Psoas muscle (tissue), 8 donors: ENCODE results near the gene CTF1. TPM values are rescaled to one million over a fixed set of nuclear protein-coding genes. Genes with fewer than 3 reads are reported as not detected.
A peak's percentile ranks its signal among the peaks of the same experiment; 100 is the strongest.

Source experiments
- ATAC-seq, 4 donors: fragments of 200-7000 bp; cut with Tn5 transposase; one replicate each; pipeline ENCODE4 v1.9.1; 2020; ENCODE audit warnings: moderate library complexity in 3 of 4, mild to moderate bottlenecking in 2 of 4
- DNase-seq, 2 donors: peaks; one replicate each; pipeline ENCODE4 v3.0.0-alpha.2; 2020
- H3K27ac ChIP-seq: fragments of 200-600 bp; one replicate; pipeline ENCODE4 v1.8.0; 2022
- H3K27me3 ChIP-seq, 3 donors: fragments of 200-600 bp in 1 of 3; one replicate each; pipeline versions ENCODE4 v1.6.1 to v1.8.0; 2013 to 2022; ENCODE audit warnings: low read length in 2 of 3, mild to moderate bottlenecking in 2 of 3, moderate library complexity in 1 of 3; ENCODE audit not compliant: insufficient read depth in 3 of 3
- H3K36me3 ChIP-seq, 2 donors: fragments of 200-600 bp in 1 of 2; one replicate each; pipeline versions ENCODE4 v1.6.1 to v1.8.0; 2013 to 2022; ENCODE audit warnings: low read depth in 1 of 2, mild to moderate bottlenecking in 1 of 2, moderate library complexity in 1 of 2; ENCODE audit not compliant: insufficient read depth in 1 of 2
- H3K4me1 ChIP-seq: fragments of 200-600 bp; one replicate; pipeline ENCODE4 v1.8.0; 2022
- H3K4me3 ChIP-seq: fragments of 200-600 bp; one replicate; pipeline ENCODE4 v1.8.0; 2022; ENCODE audit warnings: mild to moderate bottlenecking
- H3K9me3 ChIP-seq: fragments of 200-600 bp; one replicate; pipeline ENCODE4 v1.8.0; 2022
- WGBS, 3 donors: extraction: QIAGEN DNeasy Blood & Tissue Kit; methylation state at CpG; one replicate each; pipeline versions ENCODE4 v1.1.6 to v1.1.7; 2013; 5-methylcytosine and 5-hydroxymethylcytosine counted together
- intact Hi-C, 2 donors: fragments of 100-400 bp; cut with DNase I; formaldehyde crosslinking; loops; one replicate each; pipeline versions ENCODE4 v1.11.0 to v1.14.2; 2022
- polyA plus RNA-seq, 3 donors: library from polyadenylated mRNA; stranded (reverse); fragments of 200-250 nt; gene quantifications; one replicate each; pipeline ENCODE4 v1.2.3, GENCODE V29; 2013
- total RNA-seq, 4 donors: library from RNA; stranded (reverse); fragmentation: NEBNext Ultra II Directional in 2 of 4; extraction: Animal tissue kit (Norgen Biotek cat#: 25700) in 2 of 4; gene quantifications; one replicate each; pipeline versions ENCODE4 v1.2.1 to v1.2.4, GENCODE V29; 2021 to 2023
- TF ChIP-seq, protein P1 (sequence below): fragments of 200-600 bp; IDR thresholded peaks from one replicate; pipeline ENCODE4 v1.8.0; 2022; ENCODE audit warnings: antibody characterized with exemption
- donor health status: healthy with polysubstance abuse.
- donor health status: DM: no; HTN: no; CAD: no; lungs with moderate emphysema.
- donor health status: Bipolar disorder and iron deficiency.
- donor health status: healthy.
- donor health status: DM: yes; HTN: yes; CAD: no.
- donor health status: DM: no; HTN: no; CAD: no.
- donor health status: DM: no; HTN: no; CAD: no.
- donor health status: DM: yes; HTN: yes; CAD: no.

CTF1 gene
- total and polyA plus RNA-seq, 7 donors = 4.9 to 16.6 (median 8.5) TPM

DNA sequence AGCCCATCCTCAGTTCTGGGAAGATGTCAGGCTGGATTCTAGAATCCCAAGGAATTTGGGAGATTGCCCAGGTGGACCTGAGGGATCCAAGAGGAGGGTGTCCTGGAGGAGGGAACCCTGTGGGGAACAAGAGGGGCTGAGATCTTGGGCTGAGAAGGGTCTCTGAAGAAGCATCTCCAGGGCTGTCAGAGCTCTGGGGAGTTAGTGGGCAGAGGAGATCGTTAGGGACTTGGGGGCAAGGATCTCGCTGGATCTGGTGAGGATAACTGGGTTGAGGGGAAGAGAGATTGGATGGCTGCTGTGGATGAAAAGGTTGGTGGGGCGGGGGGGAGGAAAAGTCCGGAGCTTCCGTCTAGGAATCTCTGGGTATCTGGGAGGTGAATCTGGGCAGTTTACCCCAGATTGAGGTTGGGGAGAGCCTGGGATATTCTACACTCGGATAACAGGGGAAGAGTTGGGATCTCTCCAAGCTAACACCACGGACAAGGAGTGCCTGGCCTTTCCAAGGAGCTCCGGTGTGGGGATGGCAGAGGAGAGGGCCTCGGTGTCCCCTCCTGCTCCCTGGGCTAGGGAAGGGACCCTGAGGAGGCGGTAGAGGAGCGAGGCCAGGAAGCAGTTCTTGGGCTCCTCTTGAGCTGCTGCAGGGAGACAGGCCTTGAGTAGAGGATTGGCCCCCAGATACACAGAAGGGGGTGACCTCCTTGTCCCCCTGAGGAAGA lies 28.7 kb downstream of the CTF1 start:
- Histone ChIP-seq H3K36me3 (peaks cover 2 to 4% of the 10 kb centered on the region in 2 donors), H3K4me3 (peak overlapping the region; percentile 81), H3K4me1 (peaks cover 7% of the 10 kb centered on the region), H3K9me3 (no peaks in the 10 kb centered on the region), H3K27me3 (no peaks in the 10 kb centered on the region), H3K27ac (no peak overlapping the region)
- ATAC-seq (no peak), DNase-seq (no peak)
- TF ChIP-seq, protein P1, sequence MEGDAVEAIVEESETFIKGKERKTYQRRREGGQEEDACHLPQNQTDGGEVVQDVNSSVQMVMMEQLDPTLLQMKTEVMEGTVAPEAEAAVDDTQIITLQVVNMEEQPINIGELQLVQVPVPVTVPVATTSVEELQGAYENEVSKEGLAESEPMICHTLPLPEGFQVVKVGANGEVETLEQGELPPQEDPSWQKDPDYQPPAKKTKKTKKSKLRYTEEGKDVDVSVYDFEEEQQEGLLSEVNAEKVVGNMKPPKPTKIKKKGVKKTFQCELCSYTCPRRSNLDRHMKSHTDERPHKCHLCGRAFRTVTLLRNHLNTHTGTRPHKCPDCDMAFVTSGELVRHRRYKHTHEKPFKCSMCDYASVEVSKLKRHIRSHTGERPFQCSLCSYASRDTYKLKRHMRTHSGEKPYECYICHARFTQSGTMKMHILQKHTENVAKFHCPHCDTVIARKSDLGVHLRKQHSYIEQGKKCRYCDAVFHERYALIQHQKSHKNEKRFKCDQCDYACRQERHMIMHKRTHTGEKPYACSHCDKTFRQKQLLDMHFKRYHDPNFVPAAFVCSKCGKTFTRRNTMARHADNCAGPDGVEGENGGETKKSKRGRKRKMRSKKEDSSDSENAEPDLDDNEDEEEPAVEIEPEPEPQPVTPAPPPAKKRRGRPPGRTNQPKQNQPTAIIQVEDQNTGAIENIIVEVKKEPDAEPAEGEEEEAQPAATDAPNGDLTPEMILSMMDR = no peak
- intact Hi-C loops = no loop called here
- 70 to 77% (median 71%) methylated on average over 11 of the region's 11 CpGs for WGBS, 3 donors

DNA sequence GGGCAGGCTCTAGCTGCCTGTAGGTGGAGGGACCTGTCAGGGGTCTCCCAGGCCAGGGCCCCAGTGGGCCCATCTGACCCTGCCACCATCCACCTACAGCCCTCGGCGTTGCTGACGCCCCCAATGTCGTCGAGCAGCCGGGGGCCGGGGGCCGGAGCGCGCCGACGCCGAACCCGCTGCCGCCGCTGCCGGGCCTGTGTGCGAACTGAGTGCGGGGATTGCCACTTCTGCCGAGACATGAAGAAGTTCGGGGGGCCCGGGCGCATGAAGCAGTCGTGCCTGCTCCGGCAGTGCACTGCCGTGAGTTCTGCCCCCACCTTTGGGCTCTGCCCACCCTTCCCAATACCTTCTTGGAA lies 29.2 kb downstream of the CTF1 start:
- WGBS, 3 donors = 90 to 93% (median 91%) methylated on average over 24 to 26 of the region's 26 CpGs
- Histone ChIP-seq H3K4me1 (peaks cover 7% of the 10 kb centered on the region), H3K36me3 (peaks cover 5 to 10% of the 10 kb centered on the region in 2 donors), H3K27ac (no peak overlapping the region), H3K4me3 (no peak overlapping the region), H3K27me3 (no peaks in the 10 kb centered on the region), H3K9me3 (no peaks in the 10 kb centered on the region)
- no peak for ATAC-seq
- intact Hi-C loops = no loop called here
- no peak for DNase-seq
- TF ChIP-seq, protein P1 = no peak

DNA sequence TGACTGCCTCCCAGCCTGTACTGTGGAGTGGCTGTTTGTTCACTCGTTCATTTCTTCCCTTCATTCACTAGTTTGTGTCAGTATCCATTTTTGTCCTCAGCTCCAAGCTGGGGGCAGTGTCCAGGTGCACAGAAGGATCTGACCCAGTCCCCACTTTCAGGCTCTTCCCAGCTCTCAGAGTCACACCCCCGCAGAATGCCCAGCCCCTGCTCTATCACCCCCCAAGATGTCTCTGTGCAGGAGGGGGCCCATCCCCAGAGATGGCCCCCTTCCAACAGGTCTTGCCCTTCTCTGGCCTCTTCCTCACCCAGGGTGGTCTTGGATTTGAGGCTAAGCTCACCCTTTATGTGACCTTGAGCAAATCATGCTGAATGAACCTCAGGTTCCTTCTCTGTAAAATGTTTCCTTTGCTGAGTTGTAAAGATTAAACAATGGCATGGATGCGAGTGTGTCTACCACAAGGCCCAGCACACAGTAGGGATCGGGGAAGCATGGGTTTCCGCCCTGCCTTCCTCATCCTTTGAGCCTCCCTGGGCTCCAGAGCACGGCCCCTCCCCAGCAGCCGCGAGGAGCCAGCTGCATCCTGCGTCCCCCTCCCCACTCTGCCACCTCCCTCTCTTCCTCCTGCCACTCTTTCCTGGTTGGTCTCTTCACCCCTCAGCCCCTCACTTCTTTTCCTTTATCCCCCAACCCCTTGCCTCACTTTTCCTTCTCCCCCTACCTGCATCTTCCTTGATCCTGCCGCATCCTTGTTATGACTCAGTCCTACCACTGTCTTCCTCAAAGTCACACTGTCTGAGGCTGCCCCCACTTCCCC lies 29.8 kb downstream of the CTF1 start:
- H3K27me3 ChIP-seq = no peaks in the 10 kb centered on the region
- ATAC-seq (no peak), DNase-seq (no peak)
- intact Hi-C loops = no loop called here
- peaks cover 7% of the 10 kb centered on the region for H3K4me1 ChIP-seq
- H3K36me3 ChIP-seq = peaks cover 5 to 16% of the 10 kb centered on the region in 2 donors
- no peak overlapping the region for H3K4me3 ChIP-seq
- H3K27ac ChIP-seq = no peak overlapping the region
- TF ChIP-seq, protein P1 = no peak
- no peaks in the 10 kb centered on the region for H3K9me3 ChIP-seq
- WGBS, 3 donors = 62 to 66% (median 63%) methylated on average over 10 of the region's 10 CpGs

DNA sequence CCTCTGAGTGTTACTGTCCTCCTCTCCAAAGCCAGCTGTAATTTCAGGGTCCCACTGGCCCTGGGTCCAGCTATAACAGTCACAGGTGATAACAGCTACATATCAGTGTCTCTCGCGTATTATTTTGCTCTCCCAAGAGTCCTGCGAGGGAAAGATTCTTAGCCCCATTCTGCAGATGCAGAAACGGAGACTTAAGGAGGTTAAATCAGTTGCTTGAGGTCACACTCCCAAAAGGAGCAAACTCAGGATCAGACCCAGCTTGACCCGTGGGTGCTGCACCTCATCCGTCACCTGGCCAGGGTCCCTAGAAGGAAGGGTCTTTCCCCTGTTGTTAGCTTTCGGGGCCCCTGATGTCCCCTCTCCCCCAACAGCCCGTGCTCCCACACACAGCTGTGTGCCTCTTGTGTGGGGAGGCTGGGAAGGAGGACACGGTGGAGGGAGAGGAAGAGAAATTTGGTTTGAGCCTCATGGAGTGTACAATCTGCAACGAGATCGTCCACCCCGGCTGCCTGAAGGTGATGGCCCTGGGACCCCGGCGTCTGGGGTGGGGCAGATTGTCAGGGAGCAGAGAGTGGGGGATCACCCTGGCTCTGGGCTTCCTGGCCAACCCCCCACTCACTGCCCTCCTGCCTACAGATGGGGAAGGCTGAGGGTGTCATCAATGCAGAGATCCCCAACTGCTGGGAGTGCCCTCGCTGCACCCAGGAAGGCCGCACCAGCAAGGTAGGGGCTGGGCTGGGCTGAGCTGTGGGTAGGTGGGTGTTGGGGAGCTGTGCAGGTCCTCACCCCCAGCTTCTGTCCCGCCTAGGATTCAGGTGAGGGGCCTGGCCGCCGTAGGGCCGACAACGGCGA lies 30.7 kb downstream of the CTF1 start:
- no peak for DNase-seq
- Histone ChIP-seq H3K27me3 (no peaks in the 10 kb centered on the region), H3K4me1 (no peaks in the 10 kb centered on the region), H3K36me3 (peaks cover 5 to 23% of the 10 kb centered on the region in 2 donors), H3K4me3 (no peak overlapping the region), H3K27ac (no peak overlapping the region), H3K9me3 (no peaks in the 10 kb centered on the region)
- intact Hi-C loops = no loop called here
- TF ChIP-seq, protein P1 = no peak
- 84 to 89% (median 88%) methylated on average over 20 to 22 of the region's 22 CpGs for WGBS, 3 donors
- ATAC-seq = no peak
